K562 (cell line): ENCODE measurements around the gene GATA2. TPM values are rescaled to one million over a fixed set of nuclear protein-coding genes. Genes with fewer than 3 reads are reported as not detected.

Source experiments
- DPF2 ChIP-seq: fragments of 450-650 bp; IDR thresholded peaks from 2 replicates; pipeline ENCODE4 v1.6.1; 2016
- FUS ChIP-seq: fragments of 200-400 bp; formaldehyde crosslinking; optimal IDR thresholded peaks from 2 replicates; pipeline ENCODE3; 2017; ENCODE audit warnings: low read depth, low read length
- GATA2 ChIP-seq: sonication (generic); formaldehyde crosslinking; IDR thresholded peaks from 2 replicates; pipeline ENCODE4 v1.4.0; 2020; ENCODE audit warnings: mild to moderate bottlenecking, missing genetic modification reagents
- KHSRP ChIP-seq: fragments of 450-650 bp; IDR thresholded peaks from 2 replicates; pipeline ENCODE4 v1.6.1; 2017
- TBL1XR1 ChIP-seq, 2 experiments: IDR thresholded peaks; 2 replicates each; pipeline ENCODE4 v1.6.1; 2012; ENCODE audit warnings: improper control_type of control experiment in 2 of 2, low read length in 2 of 2, mild to moderate bottlenecking in 1 of 2
- polyA plus RNA-seq, 8 experiments: library from polyadenylated mRNA; depleted of rRNA in 4 of 8; stranded (reverse) in 5 of 8; unstranded in 3 of 8; fragments of >200 nt; fragmentation: Nextera tagmentation in 2 of 8; fragmentation: Illumina TruSeq in 1 of 8; extraction: Ambion mirVana in 2 of 8; extraction: Trizol in 1 of 8; gene quantifications; 2 replicates each; pipeline versions ENCODE4 v1.2.1 to v1.2.3, GENCODE V29; 2011 to 2014; ENCODE audit warnings: inconsistent platforms in 1 of 8, missing spikeins in 1 of 8
- total RNA-seq, 7 experiments: library from RNA; depleted of rRNA in 6 of 7; stranded (reverse); fragments of >200 nt in 6 of 7; fragmentation: Illumina TruSeq in 2 of 7; extraction: Trizol in 2 of 7; gene quantifications; 2 replicates each; pipeline versions ENCODE4 v1.2.1 to v1.2.3, GENCODE V29; 2011 to 2021; ENCODE audit warnings: low replicate concordance in 1 of 7
- TF ChIP-seq, protein P1 (sequence below), 2 experiments: fragments of 450-650 bp in 1 of 2; IDR thresholded peaks; 2 replicates each; pipeline ENCODE4 v1.6.1; 2011 to 2017; ENCODE audit warnings: low read depth in 2 of 2, antibody characterized with exemption in 1 of 2, borderline replicate concordance in 1 of 2, low read length in 1 of 2, mild to moderate bottlenecking in 1 of 2, mixed read lengths in 1 of 2; ENCODE audit not compliant: control insufficient read depth in 1 of 2
- TF ChIP-seq, protein P2 (sequence below), 2 experiments: fragments of 450-650 bp in 1 of 2; sonication (generic) in 1 of 2; formaldehyde crosslinking in 1 of 2; IDR thresholded peaks; 2 replicates each; pipeline versions ENCODE4 v1.7.1 to v1.9.0; 2016 to 2022; ENCODE audit warnings: inconsistent platforms in 1 of 2, mild to moderate bottlenecking in 1 of 2, missing genetic modification reagents in 1 of 2

GATA2 gene
- total and polyA plus RNA-seq, 9 of the 15 experiments (the other 6 are each of a cell fraction or from before 2014, with no cell fraction given) = 8.5 to 218 (median 50.8) TPM

DNA sequence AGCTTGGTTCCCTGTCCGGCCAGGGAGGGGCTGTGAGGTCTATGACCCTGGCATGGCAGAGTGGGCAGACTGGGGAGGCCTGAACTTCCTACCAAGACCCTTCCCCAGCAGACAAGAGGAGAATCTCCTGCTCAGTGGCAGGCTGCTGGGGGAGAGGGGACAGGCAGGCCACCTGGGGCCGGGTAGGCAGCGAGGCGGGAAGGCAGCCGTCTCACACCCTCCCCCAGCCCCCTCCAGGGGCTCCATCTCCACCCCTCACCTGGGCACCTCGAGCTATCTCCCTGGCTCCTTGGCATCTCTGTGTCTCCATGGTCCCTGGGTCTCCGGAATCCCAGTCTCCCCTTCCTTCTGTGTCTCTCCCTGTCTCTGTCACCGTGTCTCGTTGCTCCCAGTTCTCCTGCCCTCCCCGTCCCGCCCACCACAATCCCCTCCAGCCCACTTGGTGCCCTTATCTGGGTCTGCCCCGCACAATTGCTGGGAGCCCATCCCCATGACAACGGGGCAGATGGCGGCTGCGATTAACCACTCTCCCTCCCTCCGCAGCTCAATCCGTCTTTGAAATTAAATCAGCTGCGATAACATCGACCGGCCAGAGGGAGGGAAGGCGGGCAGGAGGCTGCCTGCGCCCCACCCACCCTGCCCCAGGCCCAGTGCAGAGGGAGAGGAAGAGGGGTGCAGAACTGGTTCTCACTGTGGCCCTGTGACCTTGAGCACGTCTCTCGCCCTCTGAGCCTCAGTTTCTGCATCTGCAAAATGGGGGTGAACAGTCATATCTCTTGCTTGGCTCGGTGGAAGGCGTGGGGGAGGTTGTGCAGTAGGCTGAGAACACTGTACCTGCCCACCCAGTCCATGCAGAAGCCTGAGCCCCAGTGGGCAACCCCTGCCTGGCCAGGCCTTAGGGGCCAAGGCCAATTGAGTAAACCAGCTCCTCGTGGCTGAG, 36.0 kb downstream of the GATA2 start (continued):
- TF ChIP-seq, protein P1, sequence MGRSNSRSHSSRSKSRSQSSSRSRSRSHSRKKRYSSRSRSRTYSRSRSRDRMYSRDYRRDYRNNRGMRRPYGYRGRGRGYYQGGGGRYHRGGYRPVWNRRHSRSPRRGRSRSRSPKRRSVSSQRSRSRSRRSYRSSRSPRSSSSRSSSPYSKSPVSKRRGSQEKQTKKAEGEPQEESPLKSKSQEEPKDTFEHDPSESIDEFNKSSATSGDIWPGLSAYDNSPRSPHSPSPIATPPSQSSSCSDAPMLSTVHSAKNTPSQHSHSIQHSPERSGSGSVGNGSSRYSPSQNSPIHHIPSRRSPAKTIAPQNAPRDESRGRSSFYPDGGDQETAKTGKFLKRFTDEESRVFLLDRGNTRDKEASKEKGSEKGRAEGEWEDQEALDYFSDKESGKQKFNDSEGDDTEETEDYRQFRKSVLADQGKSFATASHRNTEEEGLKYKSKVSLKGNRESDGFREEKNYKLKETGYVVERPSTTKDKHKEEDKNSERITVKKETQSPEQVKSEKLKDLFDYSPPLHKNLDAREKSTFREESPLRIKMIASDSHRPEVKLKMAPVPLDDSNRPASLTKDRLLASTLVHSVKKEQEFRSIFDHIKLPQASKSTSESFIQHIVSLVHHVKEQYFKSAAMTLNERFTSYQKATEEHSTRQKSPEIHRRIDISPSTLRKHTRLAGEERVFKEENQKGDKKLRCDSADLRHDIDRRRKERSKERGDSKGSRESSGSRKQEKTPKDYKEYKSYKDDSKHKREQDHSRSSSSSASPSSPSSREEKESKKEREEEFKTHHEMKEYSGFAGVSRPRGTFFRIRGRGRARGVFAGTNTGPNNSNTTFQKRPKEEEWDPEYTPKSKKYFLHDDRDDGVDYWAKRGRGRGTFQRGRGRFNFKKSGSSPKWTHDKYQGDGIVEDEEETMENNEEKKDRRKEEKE (IDR thresholded peaks at IDR 0.05; ENCODE audit: borderline replicate concordance in 1 of 2, control insufficient read depth in 1 of 2, low read depth in 2 of 2, low read length in 1 of 2) = no peak
- TF ChIP-seq, protein P2, sequence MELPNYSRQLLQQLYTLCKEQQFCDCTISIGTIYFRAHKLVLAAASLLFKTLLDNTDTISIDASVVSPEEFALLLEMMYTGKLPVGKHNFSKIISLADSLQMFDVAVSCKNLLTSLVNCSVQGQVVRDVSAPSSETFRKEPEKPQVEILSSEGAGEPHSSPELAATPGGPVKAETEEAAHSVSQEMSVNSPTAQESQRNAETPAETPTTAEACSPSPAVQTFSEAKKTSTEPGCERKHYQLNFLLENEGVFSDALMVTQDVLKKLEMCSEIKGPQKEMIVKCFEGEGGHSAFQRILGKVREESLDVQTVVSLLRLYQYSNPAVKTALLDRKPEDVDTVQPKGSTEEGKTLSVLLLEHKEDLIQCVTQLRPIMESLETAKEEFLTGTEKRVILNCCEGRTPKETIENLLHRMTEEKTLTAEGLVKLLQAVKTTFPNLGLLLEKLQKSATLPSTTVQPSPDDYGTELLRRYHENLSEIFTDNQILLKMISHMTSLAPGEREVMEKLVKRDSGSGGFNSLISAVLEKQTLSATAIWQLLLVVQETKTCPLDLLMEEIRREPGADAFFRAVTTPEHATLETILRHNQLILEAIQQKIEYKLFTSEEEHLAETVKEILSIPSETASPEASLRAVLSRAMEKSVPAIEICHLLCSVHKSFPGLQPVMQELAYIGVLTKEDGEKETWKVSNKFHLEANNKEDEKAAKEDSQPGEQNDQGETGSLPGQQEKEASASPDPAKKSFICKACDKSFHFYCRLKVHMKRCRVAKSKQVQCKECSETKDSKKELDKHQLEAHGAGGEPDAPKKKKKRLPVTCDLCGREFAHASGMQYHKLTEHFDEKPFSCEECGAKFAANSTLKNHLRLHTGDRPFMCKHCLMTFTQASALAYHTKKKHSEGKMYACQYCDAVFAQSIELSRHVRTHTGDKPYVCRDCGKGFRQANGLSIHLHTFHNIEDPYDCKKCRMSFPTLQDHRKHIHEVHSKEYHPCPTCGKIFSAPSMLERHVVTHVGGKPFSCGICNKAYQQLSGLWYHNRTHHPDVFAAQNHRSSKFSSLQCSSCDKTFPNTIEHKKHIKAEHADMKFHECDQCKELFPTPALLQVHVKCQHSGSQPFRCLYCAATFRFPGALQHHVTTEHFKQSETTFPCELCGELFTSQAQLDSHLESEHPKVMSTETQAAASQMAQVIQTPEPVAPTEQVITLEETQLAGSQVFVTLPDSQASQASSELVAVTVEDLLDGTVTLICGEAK (IDR thresholded peaks at IDR 0.05) = no peak
- TF ChIP-seq, protein P2 (CRISPR knock-in tag; IDR thresholded peaks at IDR 0.05) = no peak
- TF ChIP-seq TBL1XR1 (IDR thresholded peaks at IDR 0.05; ENCODE audit: low read length in 2 of 2) (no peak), KHSRP (no peak), FUS (no peak), DPF2 (peak; percentile 27; the same call in 1 of the 2 replicates), GATA2 (peak; percentile 37; the same call in 1 of the 2 replicates)
